Measurements from ENCODE around the gene MMP3. TPM values are rescaled to one million over a fixed set of nuclear protein-coding genes. Genes with fewer than 3 reads are reported as not detected.

Gene MMP3
- total RNA-seq, 4 donors from 2014 or later: 0.82 to 2.7 (median 1.2) TPM; not detected in 1

DNA sequence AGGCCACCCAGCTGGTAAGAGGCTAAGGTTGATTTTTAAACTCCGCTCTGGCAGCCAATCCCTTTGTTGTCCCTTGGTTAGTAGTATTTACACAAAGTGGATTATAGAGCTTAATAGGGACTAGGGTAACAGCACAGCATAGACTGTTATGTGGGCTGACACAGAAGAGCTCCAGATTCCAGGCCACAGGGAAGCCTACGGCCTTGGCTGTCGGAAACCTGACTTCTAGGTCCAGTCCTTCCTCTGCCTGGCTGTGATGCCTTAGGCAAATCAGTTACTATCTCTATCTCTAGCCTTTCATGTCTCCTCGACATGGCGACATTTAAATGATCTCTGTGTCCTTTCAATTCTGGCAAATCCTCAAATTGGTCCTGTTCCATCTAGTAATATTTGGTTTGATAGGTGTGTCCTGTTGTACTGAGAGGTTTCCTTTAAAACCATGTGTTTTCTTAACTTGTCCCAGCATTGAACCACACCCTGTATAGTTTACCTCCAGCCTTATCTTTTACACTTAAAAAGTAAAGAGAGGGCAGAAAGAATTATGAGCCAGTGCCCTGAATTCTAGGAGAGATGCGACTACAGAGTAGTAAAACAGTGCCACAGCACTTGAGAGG, 49.6 kb downstream of the MMP3 start:
- no peak for TF ChIP-seq POLR2AphosphoS5 (IDR thresholded peaks at IDR 0.05)
- TF ChIP-seq CTCF (IDR thresholded peaks at IDR 0.05): no peak
- TF ChIP-seq EP300 (IDR thresholded peaks at IDR 0.05): no peak
- no peak for TF ChIP-seq POLR2A (IDR thresholded peaks at IDR 0.05)
- no peaks in the 10 kb centered on the region for H3K4me1 ChIP-seq
- no peak overlapping the region for H3K4me3 ChIP-seq
- no peak for ATAC-seq
- no peaks in the 10 kb centered on the region for H3K9me3 ChIP-seq
- WGBS, 2 donors (ENCODE audit: low coverage in 1 of 2): 73 to 91% methylated on average over 5 to 6 of the region's 6 CpGs
- no peaks in the 10 kb centered on the region for H3K27me3 ChIP-seq
- H3K27ac ChIP-seq: no peak overlapping the region
- H3K36me3 ChIP-seq: no peaks in the 10 kb centered on the region

- WGBS, 2 donors (ENCODE audit: low coverage in 1 of 2): 80 to 87% methylated on average over 3 to 5 of the region's 5 CpGs
- ATAC-seq: no peak
Measured at GRCh38 chr11:102792604-102793003, 50.8 kb downstream of the MMP3 start.

GRCh38 chr11:102791271-102792036, 52.0 kb downstream of the MMP3 start:
- ATAC-seq: no peak
- TF ChIP-seq EP300 (IDR thresholded peaks at IDR 0.05): no peak
- no peak for TF ChIP-seq POLR2A (IDR thresholded peaks at IDR 0.05)
- no peaks in the 10 kb centered on the region for H3K9me3 ChIP-seq
- no peak overlapping the region for H3K4me3 ChIP-seq
- H3K36me3 ChIP-seq: no peaks in the 10 kb centered on the region
- 87 to 92% methylated on average over 2 to 4 of the region's 4 CpGs for WGBS, 2 donors (ENCODE audit: low coverage in 1 of 2)
- H3K27me3 ChIP-seq: no peaks in the 10 kb centered on the region
- no peak overlapping the region for H3K27ac ChIP-seq
- no peaks in the 10 kb centered on the region for H3K4me1 ChIP-seq

More at GRCh38 chr11:102792604-102793003, 50.8 kb downstream of the MMP3 start:
- Histone ChIP-seq H3K27ac (no peak overlapping the region), H3K4me3 (no peak overlapping the region), H3K9me3 (no peaks in the 10 kb centered on the region), H3K36me3 (no peaks in the 10 kb centered on the region), H3K27me3 (no peaks in the 10 kb centered on the region), H3K4me1 (no peaks in the 10 kb centered on the region)
- TF ChIP-seq POLR2AphosphoS5 (IDR thresholded peaks at IDR 0.05) (no peak), CTCF (IDR thresholded peaks at IDR 0.05) (no peak), POLR2A (IDR thresholded peaks at IDR 0.05) (no peak), EP300 (IDR thresholded peaks at IDR 0.05) (no peak)

DNA sequence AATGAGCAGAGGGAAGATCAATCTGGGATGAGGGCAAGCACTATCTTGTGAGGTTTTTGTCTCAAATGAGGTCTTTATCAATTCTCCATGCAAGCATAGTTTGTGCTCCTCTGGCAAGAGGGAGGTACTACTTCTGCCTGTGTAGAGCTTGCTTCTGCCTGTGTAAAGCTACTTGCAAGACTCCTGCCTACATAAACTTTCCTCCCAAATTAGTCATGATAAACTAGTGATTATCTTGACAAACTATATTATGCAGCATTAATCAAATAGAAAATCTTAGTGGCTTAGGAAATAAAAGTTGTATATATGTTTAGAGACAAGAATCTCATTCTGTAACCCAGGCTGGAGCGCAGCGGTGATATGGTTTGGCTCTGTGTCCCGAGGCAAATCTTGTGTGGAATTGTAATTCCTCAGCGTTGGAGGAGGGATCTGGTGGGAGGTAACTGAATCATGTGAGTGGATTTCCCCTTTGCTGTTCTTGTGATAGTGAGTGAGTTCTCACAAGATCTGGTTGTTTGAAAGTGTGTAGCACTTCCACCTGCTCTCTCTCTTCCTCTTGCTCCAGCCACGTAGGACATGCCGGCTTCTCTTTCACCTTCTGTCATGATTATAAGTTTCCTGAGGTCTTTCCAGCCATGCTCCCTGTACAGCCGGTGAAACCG, 54.9 kb downstream of the MMP3 start:
- Histone ChIP-seq H3K4me1 (no peaks in the 10 kb centered on the region), H3K4me3 (no peak overlapping the region), H3K9me3 (no peaks in the 10 kb centered on the region), H3K27ac (no peak overlapping the region), H3K36me3 (no peaks in the 10 kb centered on the region), H3K27me3 (no peaks in the 10 kb centered on the region)
- WGBS, 2 donors (ENCODE audit: low coverage in 1 of 2): 56 to 93% methylated on average over 4 to 8 of the region's 8 CpGs
- no peak for TF ChIP-seq EP300 (IDR thresholded peaks at IDR 0.05)
- no peak for TF ChIP-seq POLR2A (IDR thresholded peaks at IDR 0.05)
- TF ChIP-seq POLR2AphosphoS5 (IDR thresholded peaks at IDR 0.05): no peak
- TF ChIP-seq CTCF (IDR thresholded peaks at IDR 0.05): no peak
- no peak for ATAC-seq

Other genes with a start within 250 kb of the MMP3 start
- not detected for gene MMP20, start 218.3 kb downstream of the MMP3 start, total RNA-seq
- gene MMP27, start 137.8 kb downstream of the MMP3 start, total RNA-seq: not detected
- under 1 TPM in 1 of 4 donors, not detected in 3; 0.23 TPM for gene MMP8, start 118.7 kb downstream of the MMP3 start, total RNA-seq
- gene MMP10, start 63.0 kb downstream of the MMP3 start, total RNA-seq: 1 to 10 TPM in 1 of 4 donors, not detected in 3; 1.7 TPM
- not detected for gene MMP1, start 45.4 kb downstream of the MMP3 start, total RNA-seq
- not detected for gene MMP12, start 31.4 kb upstream of the MMP3 start, total RNA-seq
- not detected for gene MMP13, start 112.1 kb upstream of the MMP3 start, total RNA-seq
- 10 to 100 TPM; 32.6 to 45.8 (median 42.1) TPM for gene DCUN1D5, start 248.6 kb upstream of the MMP3 start, total RNA-seq

Data from gastroesophageal sphincter (tissue), 4 donors.